ENCODE data around the gene FAM98A.
A peak's percentile ranks its signal among the peaks of the same experiment; 100 is the strongest.

The FAM98A gene

GRCh38 chr2:33599175-33599942, at the start of gene FAM98A:
Gene FAM98A, minus strand, starts transcription at chr2:33599299. Its CDS starts 78 bp downstream, at chr2:33599221.
- DNase-seq, result peak; percentile 76

- no peak for DNase-seq
These were observed 46.8 kb upstream of the FAM98A start for GRCh38 chr2:33645861-33646260.

- no peak for DNase-seq
These were observed 45.1 kb upstream of the FAM98A start for GRCh38 chr2:33644215-33644614.

GRCh38 chr2:33636001-33636400, 36.9 kb upstream of the FAM98A start:
- DNase-seq, result no peak

- no peak for DNase-seq
These were observed 35.3 kb upstream of the FAM98A start for GRCh38 chr2:33634261-33634910.

GRCh38 chr2:33633315-33633714, 34.2 kb upstream of the FAM98A start:
- DNase-seq, result no peak

GRCh38 chr2:33632831-33633230, 33.7 kb upstream of the FAM98A start:
- no peak for DNase-seq

- DNase-seq, result no peak
These were observed 29.1 kb upstream of the FAM98A start for GRCh38 chr2:33628031-33628827.

- no peak for DNase-seq
These were observed 19.9 kb upstream of the FAM98A start for GRCh38 chr2:33619028-33619427.

- DNase-seq, result no peak
These were observed 18.9 kb upstream of the FAM98A start for GRCh38 chr2:33617989-33618388.

GRCh38 chr2:33617401-33617800, 18.3 kb upstream of the FAM98A start:
- no peak for DNase-seq

- no peak for DNase-seq
These were observed 17.8 kb upstream of the FAM98A start for GRCh38 chr2:33616873-33617272.

GRCh38 chr2:33614190-33614589, 15.1 kb upstream of the FAM98A start:
- DNase-seq, result no peak

- no peak for DNase-seq
These were observed 8.8 kb upstream of the FAM98A start for GRCh38 chr2:33607905-33608304.

- DNase-seq, result no peak
These were observed 8.2 kb upstream of the FAM98A start for GRCh38 chr2:33607251-33607721.

GRCh38 chr2:33606622-33607021, 7.5 kb upstream of the FAM98A start:
- DNase-seq, result no peak

GRCh38 chr2:33606100-33606499, 7.0 kb upstream of the FAM98A start:
- DNase-seq, result no peak

GRCh38 chr2:33605056-33605455, 6.0 kb upstream of the FAM98A start:
- no peak for DNase-seq

GRCh38 chr2:33603416-33603815, 4.3 kb upstream of the FAM98A start:
- no peak for DNase-seq

- DNase-seq, result no peak
These were observed 3.2 kb upstream of the FAM98A start for GRCh38 chr2:33602201-33602830.

- no peak for DNase-seq
These were observed 769 bp upstream of the FAM98A start for GRCh38 chr2:33599943-33600192.

- DNase-seq, result no peak
These were observed 431 bp downstream of the FAM98A start for GRCh38 chr2:33598561-33599174.

GRCh38 chr2:33597026-33597425, 2.1 kb downstream of the FAM98A start:
- no peak for DNase-seq
